CD4-positive, alpha-beta memory T cell (primary cell): Measurements from ENCODE around the gene AHSP. TPM values are rescaled to one million over a fixed set of nuclear protein-coding genes. Genes with fewer than 3 reads are reported as not detected.
"Not testable (repeated sequence)": the region's sequence is repeated elsewhere in the genome, so short reads cannot be mapped to it uniquely, and the experiment has no call there.

ENCODE experiments used
- CTCF ChIA-PET: fragments of 350-600 bp; sonication (Branson Sonifier 250); formaldehyde crosslinking; loops from one replicate; lab custom pipeline; 2021; ENCODE audit warnings: inconsistent platforms; ENCODE audit not compliant: partially characterized antibody; lab: Charles Lee
- POLR2A ChIA-PET: fragments of 350-600 bp; sonication (Branson Sonifier 250); formaldehyde crosslinking; loops from one replicate; lab custom pipeline; 2021; ENCODE audit not compliant: partially characterized antibody; lab: Charles Lee
- DNase-seq, 5 donors: peaks; one replicate each; pipeline versions ENCODE4 v3.0.0 to v3.0.0-alpha.2; 2020 to 2022; ENCODE audit warnings: mixed read lengths in 1 of 5
- H3K27ac ChIP-seq: one replicate; pipeline ENCODE4 v1.7.0; 2013; ENCODE audit warnings: low read depth, low read length
- H3K27me3 ChIP-seq: 2 replicates; pipeline ENCODE4 v1.7.0; 2013; ENCODE audit warnings: mild to moderate bottlenecking, low read length, moderate library complexity; ENCODE audit not compliant: insufficient read depth
- H3K36me3 ChIP-seq: 2 replicates; pipeline ENCODE4 v1.7.0; 2013; ENCODE audit warnings: mild to moderate bottlenecking, low read length, moderate library complexity; ENCODE audit not compliant: insufficient read depth
- H3K4me1 ChIP-seq: 2 replicates; pipeline ENCODE4 v1.7.0; 2013; ENCODE audit warnings: mild to moderate bottlenecking, low read length, moderate library complexity; ENCODE audit not compliant: insufficient read depth
- H3K4me3 ChIP-seq, 2 donors: one replicate each; pipeline ENCODE4 v1.7.0; 2013; ENCODE audit warnings: low read length in 2 of 2, mild to moderate bottlenecking in 1 of 2
- H3K9me3 ChIP-seq, 2 donors: one replicate each; pipeline ENCODE4 v1.7.0; 2013; ENCODE audit warnings: low read length in 2 of 2, control low read depth in 1 of 2; ENCODE audit not compliant: control insufficient read depth in 1 of 2
- H3K27ac Mint-ChIP-seq, 7 donors: one replicate each; pipeline ENCODE4 v1.8.0; 2020 to 2021; ENCODE audit warnings: mixed read lengths in 7 of 7, mild to moderate bottlenecking in 6 of 7, inconsistent platforms in 3 of 7, moderate library complexity in 3 of 7
- H3K27me3 Mint-ChIP-seq, 2 donors: one replicate each; pipeline ENCODE4 v1.8.0; 2020 to 2021; ENCODE audit warnings: mixed read lengths in 2 of 2
- H3K36me3 Mint-ChIP-seq, 2 donors: one replicate each; pipeline ENCODE4 v1.8.0; 2020 to 2021; ENCODE audit warnings: mixed read lengths in 2 of 2, inconsistent platforms in 1 of 2, mild to moderate bottlenecking in 1 of 2
- H3K4me1 Mint-ChIP-seq, 4 donors: one replicate each; pipeline ENCODE4 v1.8.0; 2020 to 2021; ENCODE audit warnings: mixed read lengths in 4 of 4, mild to moderate bottlenecking in 1 of 4
- H3K4me3 Mint-ChIP-seq, 8 donors: one replicate each; pipeline ENCODE4 v1.8.0; 2020 to 2021; ENCODE audit warnings: mixed read lengths in 8 of 8, mild to moderate bottlenecking in 7 of 8, moderate library complexity in 6 of 8, inconsistent platforms in 3 of 8
- H3K9me3 Mint-ChIP-seq, 8 donors: one replicate each; pipeline ENCODE4 v1.8.0; 2020 to 2021; ENCODE audit warnings: mixed read lengths in 8 of 8, mild to moderate bottlenecking in 5 of 8, inconsistent platforms in 3 of 8, moderate library complexity in 1 of 8
- intact Hi-C: fragments of 100-400 bp; cut with micrococcal nuclease; formaldehyde crosslinking; loops from one replicate; pipeline ENCODE4 v1.15.1; 2023
- polyA plus RNA-seq, 2 donors: library from polyadenylated mRNA; unstranded; fragments of 300-500 nt; fragmentation: Illumina TruSeq; gene quantifications; one replicate each; pipeline ENCODE4 v1.2.3, GENCODE V29; 2021
- total RNA-seq, 2 experiments: library from RNA; stranded (reverse); gene quantifications; one replicate each; pipeline ENCODE4 v1.2.3, GENCODE V29; 2021

Gene AHSP
- total and polyA plus RNA-seq, 4 experiments from 2014 or later, result not detected

GRCh38 chr16:31498493-31498892 lies 29.2 kb upstream of the AHSP start:
- Mint-ChIP-seq H3K4me1 (peaks cover 0 to 12% (median 2%) of the 10 kb centered on the region in 4 donors), H3K4me3 (no peak overlapping the region), H3K36me3 (peaks cover 22 to 44% of the 10 kb centered on the region in 2 donors), H3K9me3 (no peaks in the 10 kb centered on the region), H3K27me3 (no peaks in the 10 kb centered on the region), H3K27ac (peak overlapping the region in 1 of 7 donors; percentile 29)
- H3K27ac ChIP-seq, result no peak overlapping the region
- no peak overlapping the region for H3K4me3 ChIP-seq
- H3K27me3 ChIP-seq, result no peaks in the 10 kb centered on the region
- intact Hi-C loops, result no loop called here
- DNase-seq, result no peak
- no peaks in the 10 kb centered on the region for H3K4me1 ChIP-seq
- ChIA-PET POLR2A (interaction anchor here (1.1 to 4.0 kb wide), 2 partner anchors 8 to 10 kb away, joined by 3 to 15 read pairs; partner anchors contain the start of gene RUSF1), CTCF (interaction anchor here (1.2 kb wide), 1 partner anchor 38 kb away, joined by 5 read pairs; no protein-coding TSS in a partner anchor)
- H3K36me3 ChIP-seq, result peaks cover 23% of the 10 kb centered on the region
- H3K9me3 ChIP-seq, result no peaks in the 10 kb centered on the region

GRCh38 chr16:31499928-31500327 lies 27.8 kb upstream of the AHSP start:
- H3K27ac ChIP-seq, result no peak overlapping the region
- Mint-ChIP-seq H3K9me3 (no peaks in the 10 kb centered on the region), H3K4me3 (no peak overlapping the region), H3K36me3 (peaks cover 22 to 48% of the 10 kb centered on the region in 2 donors), H3K4me1 (peaks cover 3 to 12% (median 5%) of the 10 kb centered on the region in 4 donors), H3K27me3 (no peaks in the 10 kb centered on the region), H3K27ac (no peak overlapping the region)
- no peaks in the 10 kb centered on the region for H3K27me3 ChIP-seq
- H3K4me1 ChIP-seq, result no peaks in the 10 kb centered on the region
- no peak for DNase-seq
- intact Hi-C loops, result no loop called here
- POLR2A ChIA-PET, result interaction anchor here (1.4 to 4.0 kb wide), 2 partner anchors 8 to 12 kb away, joined by 6 to 15 read pairs; partner anchors contain the start of gene RUSF1
- CTCF ChIA-PET, result interaction anchor here (1.0 kb wide), 1 partner anchor 39 kb away, joined by 3 read pairs; no protein-coding TSS in a partner anchor
- no peak overlapping the region for H3K4me3 ChIP-seq
- no peaks in the 10 kb centered on the region for H3K9me3 ChIP-seq
- H3K36me3 ChIP-seq, result peaks cover 23% of the 10 kb centered on the region

GRCh38 chr16:31501226-31501965 lies 26.3 kb upstream of the AHSP start:
- H3K4me1 Mint-ChIP-seq, result peaks cover 7 to 27% (median 17%) of the 10 kb centered on the region in 4 donors
- H3K27ac Mint-ChIP-seq, result peak overlapping the region in 2 of 7 donors; percentile 7 to 61
- no peaks in the 10 kb centered on the region for H3K27me3 ChIP-seq
- H3K36me3 Mint-ChIP-seq, result peaks cover 22 to 47% of the 10 kb centered on the region in 2 donors
- H3K36me3 ChIP-seq, result peaks cover 23% of the 10 kb centered on the region
- H3K4me3 ChIP-seq, result no peak overlapping the region
- H3K9me3 Mint-ChIP-seq, result no peaks in the 10 kb centered on the region
- intact Hi-C loops, result no loop called here
- no peak overlapping the region for H3K4me3 Mint-ChIP-seq
- ChIA-PET POLR2A (interaction anchor here (0.9 to 1.4 kb wide), 3 partner anchors 9 to 42 kb away, joined by 3 to 6 read pairs (median 3); partner anchors contain the start of gene ARMC5), CTCF (interaction anchor here (0.8 to 1.0 kb wide), 2 partner anchors 16 to 43 kb away, joined by 3 read pairs; no protein-coding TSS in a partner anchor)
- no peak for DNase-seq
- no peaks in the 10 kb centered on the region for H3K27me3 Mint-ChIP-seq
- H3K4me1 ChIP-seq, result peaks cover 7% of the 10 kb centered on the region
- H3K27ac ChIP-seq, result no peak overlapping the region
- H3K9me3 ChIP-seq, result no peaks in the 10 kb centered on the region

- Mint-ChIP-seq H3K36me3 (peaks cover 22 to 47% of the 10 kb centered on the region in 2 donors), H3K27me3 (no peaks in the 10 kb centered on the region), H3K27ac (peak overlapping the region in 2 of 7 donors; percentile 7 to 61), H3K4me3 (no peak overlapping the region), H3K9me3 (no peaks in the 10 kb centered on the region), H3K4me1 (peaks cover 8 to 30% (median 20%) of the 10 kb centered on the region in 4 donors)
- no peaks in the 10 kb centered on the region for H3K27me3 ChIP-seq
- H3K27ac ChIP-seq, result no peak overlapping the region
- no peak for DNase-seq
- H3K4me1 ChIP-seq, result peaks cover 13% of the 10 kb centered on the region
- POLR2A ChIA-PET, result interaction anchor here (1.0 kb wide), 1 partner anchor 9 kb away, joined by 3 read pairs; no protein-coding TSS in a partner anchor
- H3K9me3 ChIP-seq, result no peaks in the 10 kb centered on the region
- H3K36me3 ChIP-seq, result peaks cover 23% of the 10 kb centered on the region
- no peak overlapping the region for H3K4me3 ChIP-seq
- CTCF ChIA-PET, result interaction anchor here (1.4 kb wide), 1 partner anchor 59 kb away, joined by 3 read pairs; the partner anchor contains the start of gene ZNF843
- intact Hi-C loops, result no loop called here
These were observed 25.7 kb upstream of the AHSP start for GRCh38 chr16:31501966-31502348.

- Mint-ChIP-seq H3K36me3 (peaks cover 12 to 45% of the 10 kb centered on the region in 2 donors), H3K27ac (peak overlapping the region in 2 of 7 donors; percentile 43 to 82), H3K27me3 (no peaks in the 10 kb centered on the region), H3K4me3 (no peak overlapping the region), H3K9me3 (no peaks in the 10 kb centered on the region), H3K4me1 (peaks cover 13 to 39% (median 27%) of the 10 kb centered on the region in 4 donors)
- Histone ChIP-seq H3K36me3 (peaks cover 19% of the 10 kb centered on the region), H3K27ac (no peak overlapping the region), H3K27me3 (no peaks in the 10 kb centered on the region), H3K4me1 (peaks cover 20% of the 10 kb centered on the region), H3K4me3 (no peak overlapping the region), H3K9me3 (no peaks in the 10 kb centered on the region)
- CTCF ChIA-PET, result interaction anchor here (1.4 kb wide), 1 partner anchor 60 kb away, joined by 3 read pairs; the partner anchor contains the start of gene ZNF843
- no peak for DNase-seq
- intact Hi-C loops, result no loop called here
- POLR2A ChIA-PET, result interaction anchor here (0.9 kb wide), 1 partner anchor 26 kb away, joined by 4 read pairs; no protein-coding TSS in a partner anchor
These were observed 24.7 kb upstream of the AHSP start for GRCh38 chr16:31502981-31503380.

- POLR2A ChIA-PET, result interaction anchor here (0.6 to 0.9 kb wide), 2 partner anchors 26 to 83 kb away, joined by 3 to 4 read pairs; no protein-coding TSS in a partner anchor
- CTCF ChIA-PET, result interaction anchor here (0.6 to 1.4 kb wide), 2 partner anchors 12 to 61 kb away, joined by 3 read pairs; partner anchors contain the start of gene ZNF843
- intact Hi-C loops, H3K4me3 Mint-ChIP-seq, H3K27ac ChIP-seq, H3K27me3 ChIP-seq, H3K9me3 ChIP-seq, H3K4me3 ChIP-seq, H3K27me3 Mint-ChIP-seq, DNase-seq, H3K9me3 Mint-ChIP-seq: not testable (repeated sequence)
- Mint-ChIP-seq H3K36me3 (peaks cover 11 to 47% of the 10 kb centered on the region in 2 donors), H3K27ac (peak overlapping the region in 1 of 7 donors; percentile 60), H3K4me1 (peaks cover 13 to 42% (median 29%) of the 10 kb centered on the region in 4 donors)
- peaks cover 20% of the 10 kb centered on the region for H3K4me1 ChIP-seq
- H3K36me3 ChIP-seq, result peaks cover 14% of the 10 kb centered on the region
These were observed 24.1 kb upstream of the AHSP start for GRCh38 chr16:31503555-31503954.

- ChIA-PET CTCF (no interaction called here), POLR2A (interaction anchor here (0.6 kb wide), 1 partner anchor 84 kb away, joined by 3 read pairs; no protein-coding TSS in a partner anchor)
- intact Hi-C loops, result no loop called here
- Mint-ChIP-seq H3K36me3 (peaks cover 5 to 44% of the 10 kb centered on the region in 2 donors), H3K27me3 (no peaks in the 10 kb centered on the region), H3K4me3 (no peak overlapping the region), H3K27ac (peak overlapping the region in 3 of 7 donors; percentile 25 to 91 (median 78)), H3K4me1 (peaks cover 17 to 48% (median 35%) of the 10 kb centered on the region in 4 donors), H3K9me3 (no peaks in the 10 kb centered on the region)
- Histone ChIP-seq H3K9me3 (no peaks in the 10 kb centered on the region), H3K27me3 (no peaks in the 10 kb centered on the region), H3K36me3 (peaks cover 8% of the 10 kb centered on the region), H3K4me1 (peaks cover 26% of the 10 kb centered on the region), H3K27ac (no peak overlapping the region), H3K4me3 (no peak overlapping the region)
- DNase-seq, result no peak
These were observed 23.5 kb upstream of the AHSP start for GRCh38 chr16:31504159-31504558.
